ENCODE data around the gene FBXL16.

- TF ChIP-seq CTCF (IDR thresholded peaks at IDR 0.05) = no peak
- TF ChIP-seq POLR2AphosphoS5 (IDR thresholded peaks at IDR 0.05) = no peak
- no peak for TF ChIP-seq EP300 (IDR thresholded peaks at IDR 0.05)
Observed at GRCh38 chr16:741986-742629, 36.5 kb upstream of the FBXL16 start.
